Ishikawa (cell line): ENCODE data around the gene NHLRC4.

Experiments
- CEBPB ChIP-seq: IDR thresholded peaks from 2 replicates; pipeline ENCODE4 v1.6.1; 2012
- CREB1 ChIP-seq: IDR thresholded peaks from 2 replicates; pipeline ENCODE4 v1.6.1; 2012; ENCODE audit warnings: low read depth
- EGR1 ChIP-seq: IDR thresholded peaks from 2 replicates; pipeline ENCODE4 v1.6.1; 2012
- EP300 ChIP-seq: IDR thresholded peaks from 2 replicates; pipeline ENCODE4 v1.6.1; 2012; ENCODE audit warnings: borderline replicate concordance
- FOXM1 ChIP-seq: IDR thresholded peaks from 2 replicates; pipeline ENCODE4 v1.6.1; 2012; ENCODE audit warnings: low read depth, borderline replicate concordance
- NFIC ChIP-seq: IDR thresholded peaks from 2 replicates; pipeline ENCODE4 v1.6.1; 2012
- RAD21 ChIP-seq: IDR thresholded peaks from 2 replicates; pipeline ENCODE4 v1.6.1; 2012; ENCODE audit warnings: low read depth
- TAF1 ChIP-seq: IDR thresholded peaks from 2 replicates; pipeline ENCODE4 v1.6.1; 2012; ENCODE audit warnings: low read depth, mild to moderate bottlenecking
- TCF12 ChIP-seq: IDR thresholded peaks from 2 replicates; pipeline ENCODE4 v1.6.1; 2012; ENCODE audit warnings: low read depth
- TEAD4 ChIP-seq: IDR thresholded peaks from 2 replicates; pipeline ENCODE4 v1.6.1; 2012
- YY1 ChIP-seq: IDR thresholded peaks from 2 replicates; pipeline ENCODE4 v1.6.1; 2012; ENCODE audit warnings: low read depth
- ZBTB7A ChIP-seq: IDR thresholded peaks from 2 replicates; pipeline ENCODE4 v1.6.1; 2012; ENCODE audit warnings: low read depth
- TF ChIP-seq, protein P1 (sequence below): IDR thresholded peaks from 2 replicates; pipeline ENCODE4 v1.6.1; 2012; ENCODE audit warnings: low read depth, mild to moderate bottlenecking
- TF ChIP-seq, protein P2 (sequence below): IDR thresholded peaks from 2 replicates; pipeline ENCODE4 v1.6.1; 2012
- TF ChIP-seq, protein P3 (sequence below): IDR thresholded peaks from 2 replicates; pipeline ENCODE4 v1.6.1; 2012

NHLRC4 gene

DNA sequence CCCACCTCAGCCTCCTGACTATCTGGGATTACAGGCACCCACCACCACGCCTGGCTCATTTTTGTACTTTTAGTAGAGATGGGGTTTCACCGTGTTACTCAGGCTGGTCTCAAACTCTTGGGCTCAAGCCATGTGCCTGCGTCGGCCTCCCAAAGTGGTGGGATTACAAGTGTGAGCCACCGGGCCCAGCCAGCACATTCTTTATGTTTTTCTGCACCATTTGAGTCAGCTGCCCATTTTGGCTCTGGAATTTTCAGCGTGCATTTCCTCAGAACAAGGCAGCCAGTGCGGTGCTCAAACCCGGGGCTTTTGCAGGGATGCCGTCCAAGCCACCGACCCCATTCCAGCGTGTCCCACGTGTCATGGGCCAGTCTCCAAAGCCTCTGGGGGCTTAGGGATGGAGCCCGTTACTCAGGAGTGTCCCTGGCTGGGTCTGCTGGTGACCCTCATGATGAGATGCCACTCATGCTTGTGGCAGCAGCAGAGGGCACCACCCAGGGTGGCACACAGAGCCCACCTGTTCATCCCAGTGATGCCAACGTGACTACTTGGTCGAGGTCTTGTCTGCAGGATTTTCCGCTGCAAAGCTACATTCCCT, 19.3 kb downstream of the NHLRC4 start:
- TF ChIP-seq TEAD4 = 0 out of 2 replicates have a peak, but pooled peaks have one; percentile 9
- no peak for TF ChIP-seq FOXM1
- TF ChIP-seq TAF1 = no peak
- TF ChIP-seq EGR1 = no peak
- TF ChIP-seq, protein P1, sequence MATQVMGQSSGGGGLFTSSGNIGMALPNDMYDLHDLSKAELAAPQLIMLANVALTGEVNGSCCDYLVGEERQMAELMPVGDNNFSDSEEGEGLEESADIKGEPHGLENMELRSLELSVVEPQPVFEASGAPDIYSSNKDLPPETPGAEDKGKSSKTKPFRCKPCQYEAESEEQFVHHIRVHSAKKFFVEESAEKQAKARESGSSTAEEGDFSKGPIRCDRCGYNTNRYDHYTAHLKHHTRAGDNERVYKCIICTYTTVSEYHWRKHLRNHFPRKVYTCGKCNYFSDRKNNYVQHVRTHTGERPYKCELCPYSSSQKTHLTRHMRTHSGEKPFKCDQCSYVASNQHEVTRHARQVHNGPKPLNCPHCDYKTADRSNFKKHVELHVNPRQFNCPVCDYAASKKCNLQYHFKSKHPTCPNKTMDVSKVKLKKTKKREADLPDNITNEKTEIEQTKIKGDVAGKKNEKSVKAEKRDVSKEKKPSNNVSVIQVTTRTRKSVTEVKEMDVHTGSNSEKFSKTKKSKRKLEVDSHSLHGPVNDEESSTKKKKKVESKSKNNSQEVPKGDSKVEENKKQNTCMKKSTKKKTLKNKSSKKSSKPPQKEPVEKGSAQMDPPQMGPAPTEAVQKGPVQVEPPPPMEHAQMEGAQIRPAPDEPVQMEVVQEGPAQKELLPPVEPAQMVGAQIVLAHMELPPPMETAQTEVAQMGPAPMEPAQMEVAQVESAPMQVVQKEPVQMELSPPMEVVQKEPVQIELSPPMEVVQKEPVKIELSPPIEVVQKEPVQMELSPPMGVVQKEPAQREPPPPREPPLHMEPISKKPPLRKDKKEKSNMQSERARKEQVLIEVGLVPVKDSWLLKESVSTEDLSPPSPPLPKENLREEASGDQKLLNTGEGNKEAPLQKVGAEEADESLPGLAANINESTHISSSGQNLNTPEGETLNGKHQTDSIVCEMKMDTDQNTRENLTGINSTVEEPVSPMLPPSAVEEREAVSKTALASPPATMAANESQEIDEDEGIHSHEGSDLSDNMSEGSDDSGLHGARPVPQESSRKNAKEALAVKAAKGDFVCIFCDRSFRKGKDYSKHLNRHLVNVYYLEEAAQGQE = no peak
- TF ChIP-seq, protein P2, sequence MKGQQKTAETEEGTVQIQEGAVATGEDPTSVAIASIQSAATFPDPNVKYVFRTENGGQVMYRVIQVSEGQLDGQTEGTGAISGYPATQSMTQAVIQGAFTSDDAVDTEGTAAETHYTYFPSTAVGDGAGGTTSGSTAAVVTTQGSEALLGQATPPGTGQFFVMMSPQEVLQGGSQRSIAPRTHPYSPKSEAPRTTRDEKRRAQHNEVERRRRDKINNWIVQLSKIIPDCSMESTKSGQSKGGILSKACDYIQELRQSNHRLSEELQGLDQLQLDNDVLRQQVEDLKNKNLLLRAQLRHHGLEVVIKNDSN = 0 out of 2 replicates have a peak, but pooled peaks have one; percentile 1
- TF ChIP-seq, protein P3, sequence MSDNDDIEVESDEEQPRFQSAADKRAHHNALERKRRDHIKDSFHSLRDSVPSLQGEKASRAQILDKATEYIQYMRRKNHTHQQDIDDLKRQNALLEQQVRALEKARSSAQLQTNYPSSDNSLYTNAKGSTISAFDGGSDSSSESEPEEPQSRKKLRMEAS = peak; percentile 51; the same call in 1 of the 2 replicates
- no peak for TF ChIP-seq RAD21
- no peak for TF ChIP-seq TCF12
- TF ChIP-seq ZBTB7A = no peak
- TF ChIP-seq CREB1 = no peak
- TF ChIP-seq NFIC = no peak
- no peak for TF ChIP-seq CEBPB
- no peak for TF ChIP-seq YY1
- no peak for TF ChIP-seq EP300

DNA sequence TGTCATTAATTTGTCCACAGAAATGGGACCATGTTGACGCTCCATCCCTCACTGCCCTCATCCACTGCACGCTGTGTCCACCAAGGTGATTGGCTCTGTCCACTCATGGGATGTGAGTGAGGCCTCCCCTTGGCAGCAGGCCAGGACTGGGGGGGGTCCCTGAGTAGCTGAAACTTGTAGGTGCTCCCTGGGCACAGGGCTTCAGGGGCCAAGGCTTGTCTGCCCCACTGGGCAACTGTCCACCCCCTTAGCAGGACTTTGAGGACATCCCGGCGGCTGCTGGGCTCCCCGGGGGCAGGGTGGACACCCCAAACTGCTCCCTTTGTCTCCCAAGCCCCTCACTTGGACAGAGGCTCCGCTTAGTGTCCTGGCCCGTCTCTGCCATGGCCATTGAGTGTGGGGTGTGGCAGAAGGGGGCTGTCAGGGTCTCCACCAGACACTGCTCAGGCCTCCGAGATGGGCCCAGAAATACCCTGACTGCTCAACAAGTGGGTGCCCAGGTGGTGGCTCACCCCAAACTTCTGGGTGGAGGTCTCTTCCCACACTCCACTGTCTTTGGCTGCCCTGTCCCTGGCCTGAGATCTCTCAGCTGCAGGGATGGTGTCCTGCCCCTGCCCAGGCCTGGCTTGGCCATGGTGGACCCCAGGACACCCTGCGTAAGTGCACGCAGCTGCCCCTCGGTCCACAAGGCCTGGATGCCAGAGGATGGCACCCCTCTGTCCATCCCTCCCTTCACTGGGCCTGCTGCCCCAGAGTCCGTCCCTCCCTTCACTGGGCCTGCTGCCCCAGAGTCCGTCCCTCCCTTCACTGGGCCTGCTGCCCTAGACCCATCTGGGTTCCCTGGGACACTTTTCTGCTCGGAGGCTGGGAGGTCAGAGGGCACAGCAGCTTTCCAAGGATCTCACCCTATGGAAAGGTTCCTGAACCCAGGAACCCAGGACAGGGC, 20.1 kb downstream of the NHLRC4 start:
- TF ChIP-seq RAD21 = no peak
- peak; percentile 71 for TF ChIP-seq NFIC

DNA sequence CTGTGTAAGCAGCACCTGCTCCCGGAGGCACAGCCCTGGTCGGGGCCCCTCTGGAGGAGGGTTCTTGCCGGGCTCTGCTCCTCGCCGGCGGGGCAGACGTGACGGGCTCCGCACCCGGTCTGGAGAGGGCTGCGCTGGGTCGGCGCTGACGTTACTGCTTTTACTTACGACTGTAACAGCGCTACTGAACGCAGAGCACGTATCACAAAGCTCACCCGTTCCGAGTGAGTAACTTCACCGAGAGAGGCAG, 21.8 kb downstream of the NHLRC4 start:
- no peak for TF ChIP-seq FOXM1
- TF ChIP-seq TEAD4 = no peak
- no peak for TF ChIP-seq EP300
- no peak for TF ChIP-seq RAD21
- no peak for TF ChIP-seq CEBPB
- no peak for TF ChIP-seq EGR1
- TF ChIP-seq TCF12 = no peak
- no peak for TF ChIP-seq TAF1
- TF ChIP-seq, protein P2 = no peak
- TF ChIP-seq CREB1 = no peak
- TF ChIP-seq, protein P3 = no peak
- TF ChIP-seq, protein P1 = no peak
- TF ChIP-seq NFIC = no peak
- TF ChIP-seq YY1 = no peak
- no peak for TF ChIP-seq ZBTB7A

DNA sequence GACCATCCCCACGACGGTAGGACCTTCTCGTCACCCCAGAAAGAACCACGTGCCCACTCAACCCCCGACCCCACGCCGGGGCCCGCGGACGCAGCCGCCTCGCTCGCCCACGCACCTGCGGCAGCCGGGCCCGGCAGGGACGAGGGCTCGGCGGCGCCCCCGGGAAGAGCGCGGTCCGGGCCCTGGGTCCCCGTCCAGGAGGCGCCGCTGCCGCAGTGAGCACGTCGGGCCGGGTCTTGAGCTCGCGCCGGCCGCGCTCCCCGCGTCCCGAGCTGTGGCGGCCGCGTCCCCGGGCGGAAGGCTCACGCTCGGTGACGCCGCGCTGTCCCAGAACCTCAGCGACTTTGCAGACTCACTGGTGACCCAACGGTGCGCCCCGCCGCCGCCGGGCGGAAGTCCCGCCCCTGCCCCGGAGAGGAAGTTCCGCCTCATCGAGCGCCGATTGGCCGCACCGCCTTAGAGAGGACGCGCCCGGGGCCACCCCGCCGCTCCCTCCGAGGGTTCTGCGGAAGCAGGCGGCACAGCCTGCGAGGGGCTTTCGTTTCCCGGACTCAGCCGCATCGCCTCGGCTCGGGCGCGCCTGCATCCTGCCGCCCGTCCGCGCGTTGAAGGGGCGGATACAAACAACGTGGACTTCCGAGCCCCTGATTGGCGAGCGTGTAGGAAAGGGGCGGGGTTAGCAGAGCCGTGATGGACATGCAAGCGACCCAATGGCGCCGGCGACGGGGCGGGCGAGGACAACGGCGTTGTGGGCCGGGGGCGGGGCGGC, 22.3 kb downstream of the NHLRC4 start:
- peak; percentile 88 for TF ChIP-seq TAF1
- TF ChIP-seq, protein P1 = no peak
- no peak for TF ChIP-seq FOXM1
- TF ChIP-seq EGR1 = peak; percentile 80
- TF ChIP-seq NFIC = no peak
- peak; percentile 40; the same call in 1 of the 2 replicates for TF ChIP-seq YY1
- no peak for TF ChIP-seq EP300
- TF ChIP-seq TCF12 = peak; percentile 54
- TF ChIP-seq CREB1 = no peak
- no peak for TF ChIP-seq ZBTB7A
- no peak for TF ChIP-seq RAD21
- TF ChIP-seq TEAD4 = peak; percentile 28; the same call in 1 of the 2 replicates
- TF ChIP-seq, protein P2 = peak; percentile 43
- TF ChIP-seq, protein P3 = peak; percentile 23; the same call in 1 of the 2 replicates
- no peak for TF ChIP-seq CEBPB
